GM23338 (cell line): ENCODE results near the gene TFAP2B. TPM values are rescaled to one million over a fixed set of nuclear protein-coding genes. Genes with fewer than 3 reads are reported as not detected.

Source experiments
- ATAC-seq: fragments of 200-7000 bp; cut with Tn5 transposase; 3 replicates; pipeline ENCODE4 v1.9.1; 2020
- DNase-seq: peaks from one replicate; pipeline ENCODE4 v3.0.0-alpha.2; 2015; ENCODE audit warnings: low spot score
- H2AFZ ChIP-seq: fragments of 200-600 bp; sonication (generic); 2 replicates; pipeline ENCODE4 v1.8.0; 2016; ENCODE audit warnings: antibody characterized with exemption, mild to moderate bottlenecking, moderate library complexity
- H3F3A ChIP-seq: fragments of 200-600 bp; sonication (generic); replicated peaks from 2 replicates; pipeline ENCODE4 v1.8.0; 2017; ENCODE audit warnings: antibody characterized with exemption, mixed run types, low read depth
- H3K27ac ChIP-seq: fragments of 200-600 bp; sonication (generic); 2 replicates; pipeline ENCODE4 v1.6.1; 2016; ENCODE audit warnings: low read depth
- H3K27me3 ChIP-seq: fragments of 200-600 bp; sonication (generic); 2 replicates; pipeline ENCODE4 v1.8.0; 2016; ENCODE audit warnings: mild to moderate bottlenecking, mixed run types, moderate library complexity; ENCODE audit not compliant: insufficient read depth
- H3K36me3 ChIP-seq: fragments of 200-600 bp; sonication (generic); 2 replicates; pipeline ENCODE4 v1.8.0; 2016; ENCODE audit warnings: mild to moderate bottlenecking; ENCODE audit not compliant: insufficient read depth
- H3K4me1 ChIP-seq: fragments of 200-600 bp; sonication (generic); 2 replicates; pipeline ENCODE4 v1.8.0; 2016; ENCODE audit warnings: mild to moderate bottlenecking, moderate library complexity; ENCODE audit not compliant: insufficient read depth
- H3K4me2 ChIP-seq: fragments of 200-600 bp; sonication (generic); 2 replicates; pipeline ENCODE4 v1.7.1; 2017; ENCODE audit warnings: mixed run types
- H3K4me3 ChIP-seq: fragments of 200-600 bp; sonication (generic); 2 replicates; pipeline ENCODE4 v1.6.1; 2016; ENCODE audit warnings: mixed run types
- H3K79me2 ChIP-seq: fragments of 200-600 bp; sonication (generic); replicated peaks from 2 replicates; pipeline ENCODE4 v1.8.0; 2017; ENCODE audit warnings: mild to moderate bottlenecking; ENCODE audit not compliant: insufficient read depth
- H3K9me2 ChIP-seq: fragments of 200-600 bp; sonication (generic); 2 replicates; pipeline ENCODE4 v1.8.0; 2017; ENCODE audit not compliant: insufficient read depth
- H4K20me1 ChIP-seq: fragments of 200-600 bp; sonication (generic); replicated peaks from 2 replicates; pipeline ENCODE4 v1.8.0; 2017; ENCODE audit warnings: mild to moderate bottlenecking; ENCODE audit not compliant: insufficient read depth
- H3K27ac Mint-ChIP-seq: 2 replicates; pipeline ENCODE4 v1.8.0; 2020; ENCODE audit warnings: inconsistent platforms, mild to moderate bottlenecking, moderate library complexity, mixed read lengths
- H3K27me3 Mint-ChIP-seq: 3 replicates; pipeline ENCODE4 v1.8.0; 2022; ENCODE audit warnings: low read depth, mild to moderate bottlenecking, moderate library complexity, mixed read lengths, inconsistent platforms; ENCODE audit not compliant: insufficient read depth, poor library complexity
- H3K36me3 Mint-ChIP-seq: 3 replicates; pipeline ENCODE4 v1.8.0; 2021; ENCODE audit warnings: low read depth, mild to moderate bottlenecking, inconsistent platforms, moderate library complexity, mixed read lengths
- H3K4me1 Mint-ChIP-seq: 3 replicates; pipeline ENCODE4 v1.8.0; 2020; ENCODE audit warnings: mild to moderate bottlenecking, inconsistent platforms, mixed read lengths
- H3K4me3 Mint-ChIP-seq: 3 replicates; pipeline ENCODE4 v1.8.0; 2021; ENCODE audit warnings: moderate library complexity, mild to moderate bottlenecking, inconsistent platforms, mixed read lengths
- H3K9me3 Mint-ChIP-seq: 3 replicates; pipeline ENCODE4 v1.8.0; 2020; ENCODE audit warnings: moderate library complexity, mild to moderate bottlenecking, inconsistent platforms, mixed read lengths
- CREB1 ChIP-seq: fragments of 250-450 bp; sonication (Bioruptor Pico); IDR thresholded peaks from 2 replicates; pipeline ENCODE4 v1.5.0; 2020; ENCODE audit warnings: low read depth, mild to moderate bottlenecking, moderate library complexity
- EZH2 ChIP-seq: fragments of 200-600 bp; sonication (generic); IDR thresholded peaks from one replicate; pipeline ENCODE4 v1.8.0; 2017; ENCODE audit warnings: antibody characterized with exemption, mild to moderate bottlenecking, low read depth; ENCODE audit not compliant: unreplicated experiment
- EZH2phosphoT487 ChIP-seq: fragments of 200-600 bp; sonication (generic); IDR thresholded peaks from one replicate; pipeline ENCODE4 v1.8.1; 2018; ENCODE audit warnings: antibody characterized with exemption; ENCODE audit not compliant: unreplicated experiment
- ZNF331 ChIP-seq: fragments of 250-450 bp; sonication (Bioruptor Pico); IDR thresholded peaks from 2 replicates; pipeline ENCODE4 v1.5.0; 2020; ENCODE audit warnings: low read depth, mild to moderate bottlenecking, moderate library complexity
- polyA plus RNA-seq: library from polyadenylated mRNA; unstranded; fragments of >200 nt; fragmentation: Nextera tagmentation; extraction: Ambion mirVana; gene quantifications from 2 replicates; pipeline ENCODE4 v1.2.1, GENCODE V29; 2016
- total RNA-seq: library from RNA; depleted of rRNA; stranded (reverse); fragments of >200 nt; shearing (Covaris generic); gene quantifications from 2 replicates; pipeline ENCODE4 v1.2.3, GENCODE V29; 2014
- TF ChIP-seq, protein P1 (sequence below): IDR thresholded peaks from one replicate; pipeline ENCODE4 v1.6.1; 2018; ENCODE audit warnings: antibody characterized with exemption; ENCODE audit not compliant: unreplicated experiment
- TF ChIP-seq, protein P2 (sequence below): IDR thresholded peaks from 2 replicates; pipeline ENCODE4 v1.6.1; 2016; ENCODE audit warnings: antibody characterized with exemption

TFAP2B gene
- total and polyA plus RNA-seq, 2 experiments from 2014 or later: not detected

DNA sequence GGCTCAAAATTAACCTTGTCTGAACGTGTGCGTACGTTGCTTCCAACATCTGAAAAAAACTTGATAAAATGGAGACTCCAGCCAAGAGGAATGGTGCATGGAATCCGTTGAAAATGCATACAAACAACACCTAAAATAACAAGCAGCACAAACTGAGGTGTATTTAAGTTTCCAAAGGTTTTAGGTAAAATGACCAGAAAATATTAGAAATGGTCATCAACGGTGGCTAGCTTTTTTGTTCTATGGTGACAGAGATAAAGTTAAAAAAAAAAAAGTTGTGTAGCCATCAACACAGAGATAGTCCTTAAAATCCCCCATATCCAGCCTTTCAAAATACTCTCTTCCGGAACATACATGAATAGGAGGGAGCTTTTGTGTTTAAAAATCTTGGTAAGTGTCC, 651 bp upstream of the TFAP2B start:
- Histone ChIP-seq H3K27ac (no peak overlapping the region), H3F3A (peaks cover 8% of the 10 kb centered on the region; the same call in 1 of the 2 replicates), H3K4me1 (peaks cover 46% of the 10 kb centered on the region), H3K4me3 (no peak overlapping the region), H3K36me3 (no peaks in the 10 kb centered on the region), H2AFZ (no peak overlapping the region), H3K9me2 (no peaks in the 10 kb centered on the region), H3K79me2 (no peaks in the 10 kb centered on the region), H4K20me1 (peaks cover 14% of the 10 kb centered on the region), H3K4me2 (no peak overlapping the region), H3K27me3 (peaks cover 93% of the 10 kb centered on the region)
- Mint-ChIP-seq H3K4me1 (peaks cover 39% of the 10 kb centered on the region), H3K27me3 (peaks cover 81% of the 10 kb centered on the region), H3K36me3 (no peaks in the 10 kb centered on the region; the same call in 2 of the 3 replicates), H3K4me3 (no peak overlapping the region), H3K27ac (no peak overlapping the region), H3K9me3 (peaks cover 7% of the 10 kb centered on the region; the same call in 1 of the 3 replicates)
- no peak for DNase-seq
- TF ChIP-seq EZH2 (peak; percentile 44), ZNF331 (CRISPR knock-in tag) (no peak)
- ATAC-seq: no peak

DNA sequence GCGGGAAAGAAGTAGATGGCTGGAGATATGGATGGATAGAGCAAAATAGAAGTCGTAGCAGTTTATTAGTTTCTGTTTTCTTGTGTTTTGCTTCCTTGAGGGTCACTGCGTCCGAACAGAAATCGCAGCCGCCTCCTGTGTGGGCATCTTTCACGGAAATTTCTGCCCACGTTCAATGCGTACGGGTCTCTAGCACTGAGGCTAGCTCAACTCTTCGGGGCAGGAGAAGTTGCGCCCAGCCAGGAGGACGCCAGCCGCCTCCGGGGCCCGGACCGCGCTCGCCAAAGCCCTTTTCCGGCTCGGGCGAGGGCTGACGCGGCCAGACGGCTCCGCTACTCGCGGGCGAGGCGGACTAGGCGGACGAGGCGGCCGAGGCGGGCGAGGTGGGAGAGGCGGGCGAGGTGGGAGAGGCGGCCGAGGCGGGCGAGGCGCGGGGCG, 814 bp downstream of the TFAP2B start:
- Histone ChIP-seq H3K4me1 (peaks cover 61% of the 10 kb centered on the region), H3K4me3 (peak overlapping the region; percentile 51), H3K36me3 (no peaks in the 10 kb centered on the region), H4K20me1 (peaks cover 14% of the 10 kb centered on the region), H3K27ac (no peak overlapping the region), H3K4me2 (peak overlapping the region; percentile 76), H3K9me2 (no peaks in the 10 kb centered on the region), H3F3A (peaks cover 16% of the 10 kb centered on the region; the same call in 1 of the 2 replicates), H2AFZ (no peak overlapping the region; the same call in 1 of the 2 replicates), H3K79me2 (no peaks in the 10 kb centered on the region), H3K27me3 (peaks cover 99% of the 10 kb centered on the region)
- TF ChIP-seq, protein P1, sequence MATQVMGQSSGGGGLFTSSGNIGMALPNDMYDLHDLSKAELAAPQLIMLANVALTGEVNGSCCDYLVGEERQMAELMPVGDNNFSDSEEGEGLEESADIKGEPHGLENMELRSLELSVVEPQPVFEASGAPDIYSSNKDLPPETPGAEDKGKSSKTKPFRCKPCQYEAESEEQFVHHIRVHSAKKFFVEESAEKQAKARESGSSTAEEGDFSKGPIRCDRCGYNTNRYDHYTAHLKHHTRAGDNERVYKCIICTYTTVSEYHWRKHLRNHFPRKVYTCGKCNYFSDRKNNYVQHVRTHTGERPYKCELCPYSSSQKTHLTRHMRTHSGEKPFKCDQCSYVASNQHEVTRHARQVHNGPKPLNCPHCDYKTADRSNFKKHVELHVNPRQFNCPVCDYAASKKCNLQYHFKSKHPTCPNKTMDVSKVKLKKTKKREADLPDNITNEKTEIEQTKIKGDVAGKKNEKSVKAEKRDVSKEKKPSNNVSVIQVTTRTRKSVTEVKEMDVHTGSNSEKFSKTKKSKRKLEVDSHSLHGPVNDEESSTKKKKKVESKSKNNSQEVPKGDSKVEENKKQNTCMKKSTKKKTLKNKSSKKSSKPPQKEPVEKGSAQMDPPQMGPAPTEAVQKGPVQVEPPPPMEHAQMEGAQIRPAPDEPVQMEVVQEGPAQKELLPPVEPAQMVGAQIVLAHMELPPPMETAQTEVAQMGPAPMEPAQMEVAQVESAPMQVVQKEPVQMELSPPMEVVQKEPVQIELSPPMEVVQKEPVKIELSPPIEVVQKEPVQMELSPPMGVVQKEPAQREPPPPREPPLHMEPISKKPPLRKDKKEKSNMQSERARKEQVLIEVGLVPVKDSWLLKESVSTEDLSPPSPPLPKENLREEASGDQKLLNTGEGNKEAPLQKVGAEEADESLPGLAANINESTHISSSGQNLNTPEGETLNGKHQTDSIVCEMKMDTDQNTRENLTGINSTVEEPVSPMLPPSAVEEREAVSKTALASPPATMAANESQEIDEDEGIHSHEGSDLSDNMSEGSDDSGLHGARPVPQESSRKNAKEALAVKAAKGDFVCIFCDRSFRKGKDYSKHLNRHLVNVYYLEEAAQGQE: no peak
- TF ChIP-seq, protein P2, sequence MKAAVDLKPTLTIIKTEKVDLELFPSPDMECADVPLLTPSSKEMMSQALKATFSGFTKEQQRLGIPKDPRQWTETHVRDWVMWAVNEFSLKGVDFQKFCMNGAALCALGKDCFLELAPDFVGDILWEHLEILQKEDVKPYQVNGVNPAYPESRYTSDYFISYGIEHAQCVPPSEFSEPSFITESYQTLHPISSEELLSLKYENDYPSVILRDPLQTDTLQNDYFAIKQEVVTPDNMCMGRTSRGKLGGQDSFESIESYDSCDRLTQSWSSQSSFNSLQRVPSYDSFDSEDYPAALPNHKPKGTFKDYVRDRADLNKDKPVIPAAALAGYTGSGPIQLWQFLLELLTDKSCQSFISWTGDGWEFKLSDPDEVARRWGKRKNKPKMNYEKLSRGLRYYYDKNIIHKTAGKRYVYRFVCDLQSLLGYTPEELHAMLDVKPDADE: no peak
- no peak for TF ChIP-seq ZNF331 (CRISPR knock-in tag)
- peak; percentile 99 for TF ChIP-seq EZH2
- no peak for TF ChIP-seq CREB1
- peak; percentile 97 for TF ChIP-seq EZH2phosphoT487
- Mint-ChIP-seq H3K27me3 (peaks cover 93% of the 10 kb centered on the region), H3K4me3 (peak overlapping the region; percentile 73), H3K27ac (no peak overlapping the region), H3K9me3 (peaks cover 10% of the 10 kb centered on the region), H3K4me1 (peaks cover 54% of the 10 kb centered on the region), H3K36me3 (no peaks in the 10 kb centered on the region; the same call in 2 of the 3 replicates)
- ATAC-seq (peak; percentile 36), DNase-seq (no peak)
